Measurements from ENCODE around the gene PARP8. TPM values are rescaled to one million over a fixed set of nuclear protein-coding genes. Genes with fewer than 3 reads are reported as not detected.

The PARP8 gene
- total RNA-seq, 2 experiments from 2014 or later, result 42.9 to 48.3 TPM

DNA sequence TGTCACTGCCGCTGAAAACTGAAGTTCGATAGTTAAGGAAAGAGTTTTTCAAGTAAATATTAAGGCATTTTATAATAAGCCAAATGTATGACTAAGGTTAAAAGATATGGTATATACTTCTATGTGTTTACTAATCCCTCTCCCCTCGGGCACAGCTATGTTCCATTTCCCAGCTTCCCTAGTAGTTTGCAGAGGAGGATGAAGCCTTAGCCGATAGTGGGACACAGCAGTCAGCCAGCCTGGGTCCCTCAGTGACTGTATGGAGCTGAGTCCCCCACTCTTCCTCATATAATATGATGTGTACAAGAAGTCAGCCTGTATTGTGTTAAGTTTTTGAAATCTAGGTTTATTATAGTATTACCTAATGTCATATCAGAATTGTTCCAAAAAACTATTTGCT lies 55.8 kb downstream of the PARP8 start:
- Mint-ChIP-seq H3K4me3 (no peak overlapping the region), H3K27ac (no peak overlapping the region), H3K9me3 (no peaks in the 10 kb centered on the region), H3K36me3 (ENCODE audit: low read depth) (peaks cover 10% of the 10 kb centered on the region), H3K4me1 (ENCODE audit: low read depth) (peaks cover 77% of the 10 kb centered on the region), H3K27me3 (no peaks in the 10 kb centered on the region)
- intact Hi-C loops (cut with micrococcal nuclease), result no loop called here
- DNase-seq (no peak), ATAC-seq (no peak)
- CTCF ChIA-PET, result interaction anchor here (1.0 kb wide), 1 partner anchor 11 kb away, joined by 4 read pairs; no protein-coding TSS in a partner anchor
- POLR2A ChIA-PET, result no interaction called here
- no peak for TF ChIP-seq CTCF (IDR thresholded peaks at IDR 0.05)

GRCh38 chr5:50724262-50724661 lies 57.8 kb downstream of the PARP8 start:
- H3K27me3 Mint-ChIP-seq, result no peaks in the 10 kb centered on the region
- H3K9me3 Mint-ChIP-seq, result no peaks in the 10 kb centered on the region
- no peak for DNase-seq
- no peak overlapping the region for H3K4me3 Mint-ChIP-seq
- H3K4me1 Mint-ChIP-seq (ENCODE audit: low read depth), result peaks cover 77% of the 10 kb centered on the region
- TF ChIP-seq CTCF (IDR thresholded peaks at IDR 0.05), result no peak
- ChIA-PET CTCF (interaction anchor here (1.2 kb wide), 2 partner anchors 9 to 10 kb away, joined by 3 to 4 read pairs; no protein-coding TSS in a partner anchor), POLR2A (interaction anchor here (1.4 kb wide), 1 partner anchor 57 kb away, joined by 7 read pairs; no protein-coding TSS in a partner anchor)
- no peak for ATAC-seq
- no peak overlapping the region for H3K27ac Mint-ChIP-seq
- H3K36me3 Mint-ChIP-seq (ENCODE audit: low read depth), result peaks cover 3% of the 10 kb centered on the region
- intact Hi-C loops (cut with micrococcal nuclease), result no loop called here

DNA sequence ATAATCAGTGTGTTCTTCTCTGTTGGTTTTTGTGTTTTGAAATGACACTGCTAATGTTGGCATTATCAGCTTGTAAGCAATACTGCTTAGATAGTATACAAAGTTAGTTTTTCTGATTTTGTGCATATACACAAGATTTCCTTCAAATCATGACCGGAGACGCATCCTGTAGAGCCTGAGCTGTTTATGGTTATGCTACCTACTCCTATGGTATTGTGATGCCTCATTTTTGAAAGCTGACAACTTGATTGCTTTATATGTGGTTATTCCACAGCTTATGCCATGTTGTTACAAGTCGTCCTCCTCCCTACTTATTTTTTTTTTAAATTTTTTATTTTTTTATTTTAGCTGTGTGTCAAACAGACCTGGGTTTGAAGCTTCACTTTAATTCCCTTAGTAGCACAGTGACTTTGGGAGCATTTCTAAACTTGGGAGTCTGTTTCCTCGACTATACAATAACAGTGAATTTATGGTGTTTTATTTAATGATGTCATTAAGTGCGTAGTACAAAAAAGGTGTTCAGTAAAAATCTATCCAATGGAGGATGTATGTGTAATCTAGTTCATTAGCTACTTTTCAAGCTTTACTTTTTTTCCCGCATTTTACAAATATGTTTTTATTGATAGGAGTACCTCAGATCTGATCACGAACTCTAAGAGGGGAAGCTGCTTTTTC lies 59.5 kb downstream of the PARP8 start:
- H3K36me3 Mint-ChIP-seq (ENCODE audit: low read depth), result peaks cover 13% of the 10 kb centered on the region
- intact Hi-C loops (cut with micrococcal nuclease), result no loop called here
- H3K27me3 Mint-ChIP-seq, result no peaks in the 10 kb centered on the region
- POLR2A ChIA-PET, result interaction anchor here (1.0 kb wide), 1 partner anchor 12 kb away, joined by 3 read pairs; no protein-coding TSS in a partner anchor
- TF ChIP-seq CTCF (IDR thresholded peaks at IDR 0.05), result no peak
- H3K4me1 Mint-ChIP-seq (ENCODE audit: low read depth), result peaks cover 74% of the 10 kb centered on the region
- H3K9me3 Mint-ChIP-seq, result peaks cover 6% of the 10 kb centered on the region
- ATAC-seq (no peak), DNase-seq (no peak)
- peak overlapping the region; percentile 51 for H3K4me3 Mint-ChIP-seq
- peak overlapping the region; percentile 93 for H3K27ac Mint-ChIP-seq
- CTCF ChIA-PET, result interaction anchor here (0.9 to 2.1 kb wide), 7 partner anchors 9 to 285 kb away, joined by 3 to 6 read pairs (median 3); partner anchors contain the start of gene EMB

DNA sequence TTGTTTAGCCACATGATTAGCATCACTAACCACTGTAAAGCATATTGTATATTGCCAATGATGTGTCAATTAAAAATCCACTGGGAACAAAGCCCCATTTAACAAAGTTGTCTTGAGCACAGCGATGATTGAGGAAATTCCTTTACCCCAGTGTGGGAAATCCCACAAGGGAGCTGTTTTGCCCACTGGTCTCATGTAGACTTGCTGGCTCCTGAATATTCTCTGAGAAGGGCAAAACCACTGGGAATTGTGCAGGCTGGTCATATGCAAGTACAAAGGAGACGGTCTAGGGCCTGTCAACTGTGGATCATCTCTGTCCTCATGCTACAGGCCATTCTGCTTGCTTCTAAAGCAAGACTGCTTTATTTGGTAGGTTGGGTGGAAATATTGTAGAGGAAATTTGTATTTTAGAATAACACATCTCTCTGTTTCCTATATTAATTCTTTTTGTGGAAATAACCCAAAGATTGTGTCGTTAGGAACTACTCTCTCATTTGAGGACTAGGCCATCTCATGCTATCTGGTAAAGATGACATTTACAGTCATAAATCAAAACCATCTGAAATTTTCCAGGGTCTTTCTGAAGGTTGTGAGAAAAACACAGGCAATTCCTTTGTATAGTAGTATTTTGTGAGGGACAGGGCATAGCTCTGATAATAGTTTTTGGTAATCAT lies 60.2 kb downstream of the PARP8 start:
- Mint-ChIP-seq H3K27ac (peak overlapping the region; percentile 93), H3K4me3 (peak overlapping the region; percentile 51), H3K27me3 (no peaks in the 10 kb centered on the region), H3K4me1 (ENCODE audit: low read depth) (peaks cover 73% of the 10 kb centered on the region), H3K36me3 (ENCODE audit: low read depth) (peaks cover 17% of the 10 kb centered on the region), H3K9me3 (peaks cover 6% of the 10 kb centered on the region)
- POLR2A ChIA-PET, result interaction anchor here (1.0 kb wide), 1 partner anchor 12 kb away, joined by 3 read pairs; no protein-coding TSS in a partner anchor
- CTCF ChIA-PET, result interaction anchor here (1.0 to 2.1 kb wide), 5 partner anchors 12 to 286 kb away, joined by 3 to 6 read pairs (median 3); partner anchors contain the start of gene EMB
- peak; percentile 64 for ATAC-seq
- intact Hi-C loops (cut with micrococcal nuclease), result no loop called here
- no peak for DNase-seq
- TF ChIP-seq CTCF (IDR thresholded peaks at IDR 0.05), result no peak

GRCh38 chr5:50727149-50727496 lies 60.7 kb downstream of the PARP8 start:
- Mint-ChIP-seq H3K4me1 (ENCODE audit: low read depth) (peaks cover 74% of the 10 kb centered on the region), H3K27ac (peak overlapping the region; percentile 93), H3K9me3 (peaks cover 6% of the 10 kb centered on the region), H3K36me3 (ENCODE audit: low read depth) (peaks cover 17% of the 10 kb centered on the region), H3K27me3 (no peaks in the 10 kb centered on the region), H3K4me3 (peak overlapping the region; percentile 51)
- ATAC-seq (peak; percentile 81), DNase-seq (peak; percentile 63)
- no peak for TF ChIP-seq CTCF (IDR thresholded peaks at IDR 0.05)
- ChIA-PET CTCF (interaction anchor here (1.0 to 2.1 kb wide), 4 partner anchors 13 to 286 kb away, joined by 3 to 6 read pairs (median 4); partner anchors contain the start of gene EMB), POLR2A (no interaction called here)
- intact Hi-C loops (cut with micrococcal nuclease), result no loop called here
